ENCODE results near the gene COG7. TPM values are rescaled to one million over a fixed set of nuclear protein-coding genes. Genes with fewer than 3 reads are reported as not detected.
"Not testable (repeated sequence)": the region's sequence is repeated elsewhere in the genome, so short reads cannot be mapped to it uniquely, and the experiment has no call there.

COG7 gene
- total RNA-seq, 6 experiments from 2014 or later = 17.7 to 21.2 (median 19.7) TPM

DNA sequence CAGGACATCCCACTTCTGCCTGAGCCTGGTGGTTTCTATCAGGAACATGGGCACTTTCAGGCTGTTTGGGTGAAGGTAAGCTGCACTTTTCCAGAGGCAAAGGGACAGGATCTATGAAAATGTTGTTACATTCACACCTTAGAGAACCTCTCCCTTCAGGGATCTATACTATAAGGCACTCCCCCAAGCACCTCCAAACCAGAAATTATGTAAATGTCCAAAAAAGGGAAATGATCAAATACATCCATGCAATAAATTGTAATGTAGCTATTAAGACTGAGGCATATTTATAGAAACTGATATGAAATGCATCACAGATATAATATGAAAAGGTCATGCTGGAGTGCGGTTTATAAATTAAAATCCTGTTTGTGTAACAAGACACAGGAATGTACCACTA, 23.3 kb upstream of the COG7 start:
- no peaks in the 10 kb centered on the region for H3K4me1 Mint-ChIP-seq (ENCODE audit: low read depth)
- H3K36me3 Mint-ChIP-seq (ENCODE audit: low read depth) = peaks cover 28% of the 10 kb centered on the region

DNA sequence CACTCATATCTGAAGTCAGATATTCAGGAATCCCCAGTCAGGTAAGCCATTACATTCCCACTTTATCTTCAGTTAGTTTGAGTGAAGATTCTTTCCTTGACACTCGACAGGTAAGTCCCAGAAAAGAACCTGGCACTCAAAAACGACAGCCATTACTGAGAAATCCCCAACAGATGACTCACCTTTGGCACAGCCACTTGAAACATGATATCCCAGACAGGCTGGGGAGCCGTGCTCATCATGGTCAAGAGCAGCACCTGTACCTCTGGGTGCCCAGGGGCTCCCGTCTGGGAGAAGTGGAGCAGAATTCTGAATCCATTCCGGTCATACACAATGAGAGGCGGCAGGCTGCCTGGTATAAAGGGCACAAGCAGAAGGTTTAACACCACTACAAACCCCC, 16.8 kb upstream of the COG7 start:
- peak; percentile 17 for DNase-seq
- Mint-ChIP-seq H3K27ac (no peak overlapping the region), H3K4me3 (no peak overlapping the region), H3K4me1 (ENCODE audit: low read depth) (peaks cover 25% of the 10 kb centered on the region), H3K27me3 (ENCODE audit: insufficient read depth) (no peaks in the 10 kb centered on the region; the same call in 1 of the 2 replicates), H3K36me3 (ENCODE audit: low read depth) (peaks cover 42% of the 10 kb centered on the region), H3K9me3 (no peaks in the 10 kb centered on the region)
- TF ChIP-seq, protein P1, sequence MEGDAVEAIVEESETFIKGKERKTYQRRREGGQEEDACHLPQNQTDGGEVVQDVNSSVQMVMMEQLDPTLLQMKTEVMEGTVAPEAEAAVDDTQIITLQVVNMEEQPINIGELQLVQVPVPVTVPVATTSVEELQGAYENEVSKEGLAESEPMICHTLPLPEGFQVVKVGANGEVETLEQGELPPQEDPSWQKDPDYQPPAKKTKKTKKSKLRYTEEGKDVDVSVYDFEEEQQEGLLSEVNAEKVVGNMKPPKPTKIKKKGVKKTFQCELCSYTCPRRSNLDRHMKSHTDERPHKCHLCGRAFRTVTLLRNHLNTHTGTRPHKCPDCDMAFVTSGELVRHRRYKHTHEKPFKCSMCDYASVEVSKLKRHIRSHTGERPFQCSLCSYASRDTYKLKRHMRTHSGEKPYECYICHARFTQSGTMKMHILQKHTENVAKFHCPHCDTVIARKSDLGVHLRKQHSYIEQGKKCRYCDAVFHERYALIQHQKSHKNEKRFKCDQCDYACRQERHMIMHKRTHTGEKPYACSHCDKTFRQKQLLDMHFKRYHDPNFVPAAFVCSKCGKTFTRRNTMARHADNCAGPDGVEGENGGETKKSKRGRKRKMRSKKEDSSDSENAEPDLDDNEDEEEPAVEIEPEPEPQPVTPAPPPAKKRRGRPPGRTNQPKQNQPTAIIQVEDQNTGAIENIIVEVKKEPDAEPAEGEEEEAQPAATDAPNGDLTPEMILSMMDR (IDR thresholded peaks at IDR 0.05) = no peak

More for the DNA sequence above, 23.3 kb upstream of the COG7 start:
- no peak overlapping the region for H3K27ac Mint-ChIP-seq
- TF ChIP-seq, protein P1 (IDR thresholded peaks at IDR 0.05) = no peak
- DNase-seq = no peak
- no peak overlapping the region for H3K4me3 Mint-ChIP-seq
- H3K27me3 Mint-ChIP-seq (ENCODE audit: insufficient read depth) = no peaks in the 10 kb centered on the region
- no peaks in the 10 kb centered on the region for H3K9me3 Mint-ChIP-seq

DNA sequence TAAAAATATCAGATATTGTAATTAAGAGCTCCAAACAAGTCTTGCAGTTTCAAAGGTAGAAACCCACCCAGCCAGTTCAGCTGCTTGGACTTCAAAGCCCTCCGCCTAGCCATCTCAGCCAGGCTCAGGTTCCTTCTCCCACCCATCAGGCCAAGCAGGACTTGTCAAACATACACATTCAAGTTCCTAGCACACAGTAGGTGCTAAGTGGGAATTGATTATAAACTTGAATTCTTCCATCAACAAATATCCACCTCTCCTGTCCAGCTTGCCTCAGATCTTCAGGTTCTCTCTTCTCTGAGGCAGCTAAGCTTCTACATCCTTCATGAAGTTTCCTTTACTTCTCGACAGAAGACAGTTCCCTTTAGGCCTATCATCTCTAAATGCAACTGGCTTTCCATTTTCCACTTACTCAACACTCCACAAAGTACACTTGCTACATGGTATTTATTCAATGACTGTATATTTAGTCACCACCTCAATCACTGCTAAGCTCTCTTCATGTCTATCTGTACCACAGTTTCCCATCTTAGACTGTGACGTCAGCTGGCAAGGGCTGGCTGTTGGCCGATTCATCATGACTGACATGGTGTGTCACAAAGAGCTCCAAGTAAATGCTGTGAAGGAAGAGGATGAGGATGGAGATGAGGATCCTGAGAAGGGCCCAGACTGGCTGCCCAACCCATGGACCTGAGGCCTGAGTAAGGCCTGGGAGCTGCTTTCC, 13.3 kb upstream of the COG7 start:
- H3K9me3 Mint-ChIP-seq = no peaks in the 10 kb centered on the region
- TF ChIP-seq, protein P1 (IDR thresholded peaks at IDR 0.05) = no peak
- H3K4me3 Mint-ChIP-seq = peak overlapping the region; percentile 2; the same call in 1 of the 2 replicates

DNA sequence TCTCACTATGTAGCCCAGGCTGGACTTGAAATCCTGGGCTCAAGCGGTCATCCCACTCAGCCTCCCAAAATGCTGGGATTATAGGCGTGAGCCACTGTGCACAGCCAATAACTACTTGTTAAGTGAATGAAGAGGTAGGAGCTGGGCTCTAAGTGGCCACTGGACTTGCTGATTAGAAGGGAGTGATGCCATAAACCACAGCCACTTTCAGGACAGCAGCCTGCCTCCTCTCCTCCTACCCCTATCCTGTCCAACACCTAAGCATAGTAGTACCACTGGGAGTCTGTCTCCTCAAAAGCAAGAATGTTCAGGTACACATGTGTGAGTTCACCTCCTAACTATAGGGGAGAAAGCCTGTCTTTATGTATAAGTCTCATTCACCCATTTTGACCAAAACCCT, 12.2 kb upstream of the COG7 start:
- H3K4me1 Mint-ChIP-seq (ENCODE audit: low read depth) = peaks cover 24% of the 10 kb centered on the region

More for the DNA sequence above, 13.3 kb upstream of the COG7 start:
- Mint-ChIP-seq H3K27ac (peak overlapping the region; percentile 80), H3K4me1 (ENCODE audit: low read depth) (peaks cover 25% of the 10 kb centered on the region), H3K36me3 (ENCODE audit: low read depth) (peaks cover 43% of the 10 kb centered on the region), H3K27me3 (ENCODE audit: insufficient read depth) (no peaks in the 10 kb centered on the region; the same call in none of the 2 replicates)
- DNase-seq = peak; percentile 89

DNA sequence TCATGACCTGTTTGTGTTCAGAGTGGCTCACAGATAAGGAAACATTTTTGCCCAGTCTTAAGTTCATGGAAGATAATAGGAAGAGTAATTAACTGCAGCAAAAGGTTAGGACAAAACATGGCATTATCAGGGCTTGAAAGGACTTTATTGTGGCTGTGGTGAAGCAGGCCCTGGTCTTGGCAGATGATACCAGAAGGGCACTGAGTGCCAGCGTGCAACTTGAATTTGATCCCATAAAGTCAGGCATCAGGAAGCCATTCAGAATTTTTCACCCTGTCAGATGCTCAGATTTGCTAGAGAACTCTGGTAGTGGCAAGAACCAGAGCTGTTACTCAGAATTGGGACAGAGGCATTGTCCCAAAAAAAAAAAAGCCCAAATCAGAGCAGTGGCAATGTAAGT, 11.2 kb upstream of the COG7 start:
- TF ChIP-seq, protein P1 (IDR thresholded peaks at IDR 0.05) = no peak
- H3K27me3 Mint-ChIP-seq (ENCODE audit: insufficient read depth) = no peaks in the 10 kb centered on the region; the same call in 1 of the 2 replicates
- no peak overlapping the region for H3K4me3 Mint-ChIP-seq
- H3K9me3 Mint-ChIP-seq = no peaks in the 10 kb centered on the region
- H3K27ac Mint-ChIP-seq = no peak overlapping the region; the same call in 1 of the 2 replicates
- H3K4me1 Mint-ChIP-seq (ENCODE audit: low read depth) = peaks cover 16% of the 10 kb centered on the region
- DNase-seq = no peak
- peaks cover 43% of the 10 kb centered on the region for H3K36me3 Mint-ChIP-seq (ENCODE audit: low read depth)

More for the DNA sequence above, 12.2 kb upstream of the COG7 start:
- DNase-seq = no peak
- H3K36me3 Mint-ChIP-seq (ENCODE audit: low read depth) = peaks cover 43% of the 10 kb centered on the region
- no peaks in the 10 kb centered on the region for H3K9me3 Mint-ChIP-seq
- no peak overlapping the region for H3K4me3 Mint-ChIP-seq
- H3K27ac Mint-ChIP-seq = no peak overlapping the region
- TF ChIP-seq, protein P1 (IDR thresholded peaks at IDR 0.05) = no peak
- no peaks in the 10 kb centered on the region; the same call in none of the 2 replicates for H3K27me3 Mint-ChIP-seq (ENCODE audit: insufficient read depth)

DNA sequence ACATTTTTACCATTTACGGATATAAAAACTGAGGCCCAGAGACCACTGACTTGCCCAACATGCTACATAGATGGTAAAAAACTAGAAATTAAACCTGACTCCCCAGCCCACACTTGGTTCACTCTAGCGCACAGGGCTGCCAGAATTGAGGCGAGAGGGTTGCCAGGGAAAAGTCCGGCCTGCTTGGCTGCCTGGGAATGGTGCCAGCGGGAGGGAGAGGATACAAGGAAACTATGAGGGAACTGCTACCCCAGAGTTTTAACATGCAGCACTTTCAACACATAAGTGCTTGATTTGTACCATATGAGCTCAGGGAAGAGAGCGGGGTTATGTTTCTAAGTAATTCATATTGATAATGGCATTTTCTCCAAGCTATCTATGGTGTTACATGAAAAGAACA, 10.0 kb upstream of the COG7 start:
- H3K4me3 Mint-ChIP-seq; H3K9me3 Mint-ChIP-seq; H3K27me3 Mint-ChIP-seq (ENCODE audit: insufficient read depth): not testable (repeated sequence)
- Mint-ChIP-seq H3K4me1 (ENCODE audit: low read depth) (peaks cover 16% of the 10 kb centered on the region), H3K36me3 (ENCODE audit: low read depth) (peaks cover 35% of the 10 kb centered on the region), H3K27ac (peak overlapping the region; percentile 26; the same call in 1 of the 2 replicates)
- peak; percentile 8 for DNase-seq
